ENCODE data around the gene RACGAP1.

- TF ChIP-seq CTCF (IDR thresholded peaks at IDR 0.05) (no peak), FOSL2 (IDR thresholded peaks at IDR 0.05; ENCODE audit: borderline replicate concordance, low read depth) (no peak), TEAD4 (IDR thresholded peaks at IDR 0.05; ENCODE audit: borderline replicate concordance, insufficient read depth) (no peak), MXI1 (IDR thresholded peaks at IDR 0.05; ENCODE audit: low read depth, low read length) (no peak), RXRA (IDR thresholded peaks at IDR 0.05; ENCODE audit: borderline replicate concordance, low read depth) (no peak), GABPA (IDR thresholded peaks at IDR 0.05; ENCODE audit: low read depth) (no peak), NRF1 (IDR thresholded peaks at IDR 0.05; ENCODE audit: low read depth, low read length) (no peak), RFX5 (IDR thresholded peaks at IDR 0.05; ENCODE audit: low read length) (no peak), POLR2AphosphoS5 (IDR thresholded peaks at IDR 0.05; ENCODE audit: low read depth, low read length) (no peak), EZH2phosphoT487 (IDR thresholded peaks at IDR 0.05; ENCODE audit: borderline replicate concordance, low read depth) (no peak), EP300 (IDR thresholded peaks at IDR 0.05; ENCODE audit: borderline replicate concordance in 1 of 2, low read depth in 1 of 2, low read length in 1 of 2) (no peak), TCF12 (IDR thresholded peaks at IDR 0.05) (no peak), MAX (IDR thresholded peaks at IDR 0.05; ENCODE audit: low read depth) (no peak)
- TF ChIP-seq, protein P1, sequence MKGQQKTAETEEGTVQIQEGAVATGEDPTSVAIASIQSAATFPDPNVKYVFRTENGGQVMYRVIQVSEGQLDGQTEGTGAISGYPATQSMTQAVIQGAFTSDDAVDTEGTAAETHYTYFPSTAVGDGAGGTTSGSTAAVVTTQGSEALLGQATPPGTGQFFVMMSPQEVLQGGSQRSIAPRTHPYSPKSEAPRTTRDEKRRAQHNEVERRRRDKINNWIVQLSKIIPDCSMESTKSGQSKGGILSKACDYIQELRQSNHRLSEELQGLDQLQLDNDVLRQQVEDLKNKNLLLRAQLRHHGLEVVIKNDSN (IDR thresholded peaks at IDR 0.05; ENCODE audit: borderline replicate concordance, low read depth): no peak
Observed at GRCh38 chr12:50041062-50041860, 16.0 kb upstream of the RACGAP1 start.
